Activated T-helper 1 cell treated with Interleukin-2 at 50 U/mL for 16 hours (primary cell): ENCODE results near the gene RNF187.

ENCODE experiments used
- DNase-seq: peaks from one replicate; pipeline ENCODE4 v3.0.0-alpha.2; 2020; ENCODE audit warnings: low read depth

RNF187 gene

DNA sequence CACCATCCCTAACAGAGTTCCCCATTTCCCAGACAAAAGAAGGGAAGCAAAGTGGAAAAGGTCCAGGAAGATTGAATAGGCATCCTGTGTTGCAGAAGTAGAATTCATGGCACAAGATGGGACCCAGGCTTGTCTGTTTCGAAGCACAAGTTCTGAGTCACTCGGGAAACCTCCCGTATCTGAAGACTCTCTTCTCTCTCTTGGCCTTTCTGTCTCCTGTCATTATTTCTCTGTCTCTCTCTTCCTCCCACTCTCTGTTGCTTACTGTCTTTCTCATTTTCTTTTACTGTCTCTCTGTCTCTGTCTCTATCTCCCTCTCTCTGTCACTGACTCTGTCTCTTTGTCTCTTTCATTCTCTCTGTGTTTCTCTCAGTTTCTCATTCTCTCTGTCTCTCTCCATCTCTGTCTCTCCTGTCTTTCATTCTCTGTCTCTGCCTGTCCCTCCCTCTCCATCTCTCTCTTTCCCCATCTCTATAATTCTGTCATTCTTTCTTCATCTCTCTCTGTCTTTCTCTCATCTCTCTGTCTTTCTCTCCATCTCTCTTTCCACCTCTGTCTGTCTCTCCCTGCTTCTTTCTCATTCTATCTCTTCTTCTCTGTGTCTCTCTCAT, 23.7 kb downstream of the RNF187 start:
- DNase-seq, result no peak

DNA sequence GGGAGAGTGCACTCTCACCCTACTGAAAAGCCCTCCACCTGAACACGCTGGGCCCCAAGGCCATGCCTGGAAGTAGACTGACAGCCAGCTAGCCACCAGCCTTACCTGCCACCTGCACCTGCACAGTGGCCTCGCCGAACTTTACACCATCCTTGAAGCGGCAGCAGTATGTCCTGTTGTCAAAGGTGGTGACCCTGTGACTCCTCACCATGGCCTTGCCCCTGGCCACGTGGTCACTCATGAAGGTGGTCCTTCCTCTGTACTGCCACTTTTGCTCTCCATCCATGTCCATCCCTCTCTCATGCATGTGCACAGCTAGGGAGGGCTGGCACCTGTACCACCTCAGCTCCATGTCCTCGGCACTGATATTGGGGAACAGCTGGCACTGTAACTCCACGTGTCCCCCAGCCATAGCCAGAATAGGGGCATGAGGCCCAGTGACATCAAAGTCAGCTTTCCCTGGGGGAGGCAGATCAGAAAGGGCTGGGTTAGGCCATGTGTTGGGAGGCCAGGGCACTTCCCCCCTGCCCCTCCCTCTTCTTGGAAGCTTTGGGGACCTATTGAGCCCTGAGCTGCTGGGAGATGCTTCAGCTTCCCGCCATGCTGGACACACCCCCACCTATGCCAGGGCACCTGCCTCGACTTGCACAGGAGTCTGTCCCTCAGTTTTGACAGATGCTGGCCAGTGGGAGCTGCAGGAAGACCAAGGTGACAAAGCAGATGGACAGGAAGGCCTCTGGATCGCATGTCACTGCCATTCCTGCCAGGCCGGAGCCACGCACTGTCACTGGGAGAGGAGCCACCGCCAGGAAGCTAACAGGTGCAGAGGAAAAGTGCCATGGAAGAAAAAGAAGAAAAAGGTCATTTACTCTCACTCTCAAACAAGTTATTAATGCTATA, 24.6 kb downstream of the RNF187 start:
- DNase-seq, result no peak

DNA sequence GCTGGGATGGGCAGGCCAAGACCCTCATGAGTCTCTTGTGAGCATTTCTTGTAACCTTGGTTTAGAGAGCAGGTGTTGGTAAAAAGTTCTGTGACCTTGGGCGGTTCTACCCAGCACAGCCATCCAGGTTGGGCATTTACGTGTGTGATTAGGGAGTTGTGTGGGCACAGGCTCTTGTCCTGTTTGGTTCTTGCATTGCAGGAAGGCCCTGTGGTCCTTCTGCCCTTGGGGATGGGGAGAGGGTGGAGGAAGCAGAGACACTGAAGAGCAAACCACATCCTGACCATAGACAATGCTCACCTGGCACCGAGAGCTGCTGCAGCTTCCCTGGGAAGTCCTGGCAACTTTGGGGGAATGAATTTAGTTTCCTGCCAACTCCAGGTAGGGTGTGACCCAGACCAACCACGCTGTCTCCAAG, 25.6 kb downstream of the RNF187 start:
- DNase-seq, result no peak

DNA sequence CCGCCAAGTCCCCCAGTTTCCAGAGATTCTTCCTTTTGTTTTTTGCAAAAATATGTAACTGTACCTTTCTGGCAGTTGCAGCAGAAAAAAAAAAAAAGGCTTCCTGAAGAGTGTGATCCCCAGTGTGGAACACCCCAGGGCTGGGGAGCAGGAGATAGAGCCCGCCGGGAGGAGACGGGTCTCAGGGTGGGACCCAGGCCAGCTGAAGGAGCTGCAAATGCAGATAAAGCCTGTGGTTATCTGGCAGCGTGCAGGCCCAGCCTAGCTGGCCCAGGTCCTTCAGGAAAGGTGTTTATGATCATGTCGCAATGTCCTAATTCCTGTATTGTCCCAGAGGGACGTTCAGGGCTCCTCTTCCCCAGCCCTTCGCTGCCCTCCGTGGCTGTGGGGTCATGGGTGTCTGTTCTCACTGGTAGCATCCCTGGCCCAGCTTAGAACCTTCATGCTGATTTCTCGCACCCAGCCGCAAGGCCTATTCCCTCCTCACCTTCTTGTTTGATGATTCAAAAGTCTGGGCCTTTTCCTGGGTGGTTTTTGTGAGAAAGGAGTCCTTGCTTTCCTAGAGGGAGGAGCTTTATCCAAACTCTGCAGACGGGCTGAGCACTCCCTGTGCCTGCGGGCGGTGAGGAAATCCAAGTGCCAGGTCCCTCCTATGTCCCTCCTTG, 26.2 kb downstream of the RNF187 start:
- DNase-seq, result no peak

DNA sequence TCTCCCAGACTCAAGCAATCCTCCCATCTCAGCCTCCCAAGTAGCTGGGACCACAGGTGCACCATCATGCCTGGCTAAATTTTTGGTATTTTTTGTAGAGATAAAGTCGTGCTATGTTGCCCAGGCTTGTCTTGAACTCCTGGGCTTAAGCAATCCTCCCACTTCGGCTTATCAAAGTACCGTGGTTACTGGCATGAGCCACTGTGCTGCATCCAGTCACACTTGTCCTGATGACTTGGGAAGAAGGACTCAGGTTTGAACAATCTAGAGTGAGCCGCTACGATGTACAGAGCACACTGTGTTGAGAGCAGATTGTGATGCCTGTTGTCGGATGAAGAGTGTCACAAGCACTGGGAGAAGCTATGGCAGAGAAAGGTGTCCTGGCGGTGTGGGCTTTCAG, 27.2 kb downstream of the RNF187 start:
- no peak for DNase-seq

DNA sequence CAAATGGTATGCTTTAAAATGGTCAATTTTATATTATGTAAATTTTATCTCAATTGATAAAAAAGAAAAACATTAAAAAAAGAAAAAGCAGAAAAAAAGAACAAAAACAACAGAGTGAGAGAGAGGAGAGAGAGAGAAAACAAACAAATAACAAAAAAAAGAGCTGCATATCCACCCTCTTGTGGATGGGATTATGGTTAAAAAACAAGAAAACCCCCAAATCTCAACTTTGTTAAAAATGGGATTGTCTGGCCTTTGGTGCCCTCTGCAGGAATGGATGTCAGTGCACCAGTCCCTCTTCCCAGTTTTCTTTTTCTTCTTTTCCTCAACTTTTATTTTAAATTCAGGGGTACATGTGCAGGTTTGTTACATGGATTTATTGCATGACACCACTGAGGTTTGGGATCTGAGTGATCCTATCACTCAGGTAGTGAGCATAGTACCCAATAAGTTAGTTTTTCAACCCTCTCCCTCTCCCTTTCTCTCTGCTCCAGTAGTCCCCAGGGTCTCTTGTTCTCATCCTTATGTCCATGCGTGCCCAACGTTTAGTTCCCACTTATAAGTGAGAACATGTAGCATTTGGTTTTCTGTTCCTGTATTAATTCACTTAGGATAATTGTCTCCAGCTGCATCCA, 28.1 kb downstream of the RNF187 start:
- no peak for DNase-seq

DNA sequence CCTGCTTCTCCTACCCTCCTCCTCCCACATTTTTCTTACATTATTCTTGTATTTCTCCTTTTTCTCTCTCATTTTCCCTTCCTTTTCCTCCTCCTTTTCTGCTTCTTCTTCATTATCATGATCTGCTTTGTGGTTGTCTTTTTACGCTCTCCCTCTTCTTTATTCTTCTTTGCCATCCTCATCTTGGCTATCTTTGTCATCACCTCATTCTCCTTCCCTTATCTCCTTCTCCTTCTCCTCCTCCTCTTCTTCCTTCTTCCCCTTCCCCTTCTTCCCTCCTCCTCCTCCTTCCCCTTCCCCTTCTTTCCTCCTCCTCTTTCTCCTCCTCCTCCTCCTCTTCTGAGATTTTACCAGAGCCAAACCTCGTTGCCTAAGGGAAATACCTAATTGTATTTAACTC, 30.5 kb downstream of the RNF187 start:
- no peak for DNase-seq

DNA sequence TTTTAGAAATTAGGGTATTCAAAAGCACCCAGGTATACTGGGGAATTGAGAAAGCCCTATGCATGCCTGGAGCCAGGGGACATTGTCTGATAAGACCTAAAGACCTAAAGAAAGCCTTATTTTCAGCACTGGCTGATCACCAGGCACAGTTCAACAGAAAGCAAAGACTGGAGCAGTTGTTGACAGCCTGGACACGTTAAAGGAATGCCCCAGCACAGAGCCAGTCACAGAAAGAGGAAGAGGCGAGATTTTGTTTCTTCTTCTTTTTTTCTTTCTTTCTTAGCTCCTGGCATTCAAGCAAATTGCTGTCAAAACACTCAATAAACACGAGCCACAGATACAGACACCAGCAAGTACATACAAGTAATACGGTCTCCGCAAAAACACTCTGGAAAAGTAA, 40.4 kb downstream of the RNF187 start:
- DNase-seq, result no peak

DNA sequence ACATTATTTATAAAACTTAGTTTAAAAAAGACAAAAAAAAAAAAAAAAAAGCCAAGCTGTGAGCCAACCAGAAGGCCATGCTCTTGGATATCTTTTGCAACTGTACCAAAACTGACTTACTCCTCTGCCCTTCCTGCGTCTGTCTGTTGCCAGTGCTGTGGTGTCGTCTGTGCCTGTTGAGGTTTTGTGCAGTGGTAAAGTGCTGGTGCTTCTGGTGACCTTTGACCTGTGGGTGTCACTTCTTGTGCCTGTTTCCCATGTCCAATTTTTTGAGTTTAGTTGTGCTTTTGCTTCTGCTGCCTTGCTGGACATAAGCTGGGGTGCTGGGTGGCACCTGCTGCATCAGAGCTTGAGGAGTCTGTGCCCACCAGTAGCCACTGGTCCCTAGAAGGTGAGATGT, 41.4 kb downstream of the RNF187 start:
- DNase-seq, result no peak

DNA sequence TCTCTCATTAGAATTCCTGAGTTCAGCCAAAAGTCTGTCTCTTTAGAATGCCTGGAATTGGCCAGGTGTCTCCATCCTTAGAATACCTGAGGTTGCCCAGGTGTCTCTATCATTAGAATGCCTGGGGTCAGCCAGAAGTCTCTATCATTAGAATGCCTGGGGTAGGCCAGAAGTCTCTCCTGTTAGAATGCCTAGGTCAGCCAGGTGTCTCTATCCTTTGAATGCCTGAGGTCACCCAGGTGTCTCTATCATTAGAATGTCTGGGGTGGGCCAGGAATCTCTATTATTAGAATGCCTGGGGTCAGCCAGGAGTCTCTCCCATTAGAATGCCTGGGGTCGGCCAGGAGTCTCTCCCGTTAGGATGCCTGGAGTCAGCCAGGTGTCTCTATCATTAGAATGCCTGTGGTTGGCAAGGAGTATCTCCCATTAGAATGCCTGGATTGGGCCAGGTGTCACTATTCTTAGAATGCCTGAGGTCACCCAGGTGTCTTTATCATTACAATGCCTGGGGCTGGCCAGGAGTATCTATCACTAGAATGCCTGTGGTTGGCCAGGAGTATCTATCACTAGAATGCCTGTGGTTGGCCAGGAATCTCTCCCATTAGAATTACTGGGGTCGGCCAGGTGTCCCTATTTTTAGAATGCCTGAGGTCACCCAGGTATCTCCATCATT, 43.0 kb downstream of the RNF187 start:
- no peak for DNase-seq

DNA sequence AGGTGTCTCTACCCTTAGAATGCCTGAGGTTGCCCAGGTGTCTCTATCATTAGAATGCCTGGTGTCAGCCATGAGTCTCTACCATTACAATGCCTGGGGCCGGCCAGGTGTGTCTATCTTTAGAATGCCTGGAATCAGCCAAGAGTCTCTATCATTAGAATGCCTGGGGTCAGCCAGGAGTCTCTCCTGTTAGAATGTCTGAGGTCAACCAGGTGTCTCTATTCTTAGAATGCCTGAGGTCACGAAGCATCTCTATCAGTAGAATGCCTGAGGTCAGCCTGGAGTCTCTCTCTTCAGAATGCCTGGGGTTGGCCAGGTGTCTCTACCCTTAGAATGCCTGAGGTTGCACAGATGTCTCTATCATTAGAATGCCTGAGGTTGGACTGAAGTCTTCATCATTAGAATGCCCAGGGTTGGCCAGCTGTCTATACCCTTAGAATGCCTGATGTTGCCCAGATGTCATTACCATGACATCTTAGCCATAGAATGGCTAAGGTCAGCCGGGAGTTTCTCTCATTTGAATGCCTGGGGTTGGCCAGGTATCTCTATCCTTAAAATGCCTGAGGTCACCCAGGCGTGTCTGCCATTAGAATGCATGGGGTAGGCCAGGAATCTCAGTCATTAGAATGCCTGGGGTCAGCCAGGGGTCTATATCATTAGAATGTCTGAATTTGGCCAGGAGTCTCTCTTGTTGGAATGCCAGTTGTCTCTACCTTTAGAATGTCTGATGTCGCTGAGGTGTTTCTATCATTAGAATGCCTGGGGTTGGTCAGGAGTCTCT, 44.0 kb downstream of the RNF187 start:
- no peak for DNase-seq

DNA sequence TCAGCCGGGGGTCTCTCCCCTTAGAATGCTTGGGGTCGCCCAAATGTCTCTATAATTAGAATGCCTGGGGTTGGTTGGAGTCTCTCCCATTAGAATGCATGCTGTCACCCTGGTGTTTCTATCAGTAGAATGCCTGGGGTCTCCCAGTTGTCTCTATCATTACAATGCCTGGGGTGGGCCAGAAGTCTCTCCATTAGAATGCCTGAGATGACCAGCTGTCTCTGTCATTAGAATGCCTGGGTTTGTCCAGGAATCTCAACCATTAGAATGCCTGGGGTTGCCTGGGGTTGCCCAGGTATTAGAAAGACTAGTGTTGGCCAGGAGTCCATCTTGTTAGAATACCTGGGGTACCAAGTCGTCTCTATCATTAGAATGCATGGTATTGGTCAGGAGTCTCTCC, 51.6 kb downstream of the RNF187 start:
- DNase-seq, result no peak

DNA sequence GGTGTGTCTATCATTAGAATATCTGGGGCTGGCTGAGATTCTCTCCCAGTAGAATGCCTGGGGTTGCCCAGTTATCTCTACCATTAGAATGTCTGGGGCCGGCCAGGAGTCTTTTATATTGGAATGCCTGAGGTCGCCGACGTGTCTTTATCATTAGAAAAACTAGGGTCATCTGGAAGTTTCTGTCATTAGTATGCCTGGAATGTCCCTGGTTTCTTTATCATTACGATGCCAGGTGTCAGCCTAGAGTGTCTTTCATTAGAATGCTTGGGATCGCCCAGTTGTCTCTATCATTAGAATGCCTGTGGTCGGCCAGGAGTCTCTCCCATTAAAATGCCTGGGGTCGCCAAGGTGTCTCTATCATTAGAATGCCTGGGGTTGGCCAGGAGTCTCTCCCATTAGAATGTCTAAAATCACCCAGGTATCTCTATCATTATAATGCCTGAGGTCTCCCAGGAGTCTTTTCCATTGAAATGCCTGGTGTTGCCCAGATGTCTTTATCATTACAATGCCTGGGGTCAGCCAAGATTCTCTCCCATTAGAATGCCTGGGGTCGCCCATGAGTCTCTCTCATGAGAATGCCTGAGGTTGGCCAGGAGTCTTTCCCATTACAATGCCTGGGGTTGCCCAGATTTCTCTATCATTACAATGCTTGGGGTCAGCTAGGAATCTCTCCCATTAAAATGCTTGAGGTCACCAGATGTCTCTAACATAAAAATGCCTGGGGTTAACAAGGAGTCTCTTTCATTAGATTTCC, 53.2 kb downstream of the RNF187 start:
- DNase-seq, result no peak

DNA sequence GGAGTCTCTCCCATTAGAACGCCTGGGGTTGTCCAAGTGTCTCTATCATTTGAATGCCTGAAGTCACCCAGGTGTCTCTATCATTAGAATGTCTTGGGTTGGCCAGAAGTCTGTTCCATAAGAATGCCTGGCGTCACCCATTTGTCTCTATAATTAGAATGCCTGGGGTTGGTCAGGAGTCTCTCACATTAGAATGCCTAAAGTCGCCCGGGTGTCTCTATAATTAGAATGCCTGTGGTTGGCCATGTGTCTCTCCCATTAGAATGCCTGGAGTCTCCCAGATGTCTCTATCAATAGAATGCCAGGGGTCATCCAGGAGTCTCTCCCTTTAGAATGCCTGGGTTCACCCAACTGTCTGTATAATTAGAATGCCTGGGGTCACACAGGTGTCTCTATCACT, 54.5 kb downstream of the RNF187 start:
- DNase-seq, result no peak

DNA sequence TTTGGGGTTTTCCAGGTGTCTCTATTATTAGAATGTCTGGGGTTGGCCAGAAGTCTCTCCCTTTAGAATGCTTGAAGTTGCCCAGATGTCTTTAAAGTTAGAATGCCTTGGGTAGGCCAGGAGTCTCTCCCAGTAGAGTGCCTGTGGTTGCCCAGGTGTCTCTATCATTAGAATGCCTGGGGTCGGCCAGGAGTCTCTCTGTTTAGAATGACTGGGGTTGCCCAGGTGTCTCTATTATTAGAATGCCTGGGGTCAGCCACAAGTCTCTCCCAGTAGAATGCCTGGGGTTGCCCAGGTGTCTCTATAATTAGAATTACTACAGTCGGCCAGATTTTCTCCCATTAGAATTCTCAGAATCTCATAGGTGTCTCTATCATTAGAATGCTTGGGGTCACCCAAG, 55.2 kb downstream of the RNF187 start:
- no peak for DNase-seq

DNA sequence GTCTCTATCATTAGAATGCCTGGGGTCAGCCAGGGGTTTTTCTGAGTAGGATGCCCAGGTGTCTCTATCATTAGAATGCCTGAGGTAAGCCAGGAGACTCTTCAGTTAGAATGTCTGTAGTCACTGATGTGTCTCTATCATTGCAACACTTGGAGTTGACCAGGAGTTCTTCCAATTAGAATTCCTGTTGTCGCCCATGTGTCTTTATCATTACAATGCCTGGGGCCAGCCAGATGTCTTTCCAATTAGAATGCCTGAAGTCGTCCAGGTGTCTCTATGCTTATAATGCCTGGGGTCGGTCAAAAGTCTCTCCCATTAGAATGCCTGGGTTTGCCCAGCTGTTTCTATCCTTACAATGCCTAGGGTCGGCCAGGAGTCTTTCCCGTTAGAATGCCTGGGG, 55.8 kb downstream of the RNF187 start:
- no peak for DNase-seq

DNA sequence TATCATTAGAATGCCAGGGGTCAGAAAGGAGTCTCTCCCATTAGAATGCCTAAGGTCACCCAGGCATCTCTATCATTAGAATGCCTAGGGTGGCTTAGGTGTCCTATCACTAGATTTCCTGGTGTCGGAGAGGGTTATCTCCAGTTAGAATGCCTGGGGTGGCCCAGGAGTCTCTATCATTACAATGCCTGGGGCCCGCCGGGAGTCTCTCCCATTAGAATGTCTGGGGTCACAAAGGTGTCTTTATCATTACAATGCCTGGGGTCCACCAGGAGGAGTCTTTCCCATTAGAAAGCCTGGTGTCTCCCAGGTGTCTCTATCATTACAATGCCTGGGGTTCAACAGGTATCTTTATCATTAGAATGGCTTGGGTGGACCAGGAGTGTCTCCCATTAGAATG, 56.2 kb downstream of the RNF187 start:
- DNase-seq, result no peak

DNA sequence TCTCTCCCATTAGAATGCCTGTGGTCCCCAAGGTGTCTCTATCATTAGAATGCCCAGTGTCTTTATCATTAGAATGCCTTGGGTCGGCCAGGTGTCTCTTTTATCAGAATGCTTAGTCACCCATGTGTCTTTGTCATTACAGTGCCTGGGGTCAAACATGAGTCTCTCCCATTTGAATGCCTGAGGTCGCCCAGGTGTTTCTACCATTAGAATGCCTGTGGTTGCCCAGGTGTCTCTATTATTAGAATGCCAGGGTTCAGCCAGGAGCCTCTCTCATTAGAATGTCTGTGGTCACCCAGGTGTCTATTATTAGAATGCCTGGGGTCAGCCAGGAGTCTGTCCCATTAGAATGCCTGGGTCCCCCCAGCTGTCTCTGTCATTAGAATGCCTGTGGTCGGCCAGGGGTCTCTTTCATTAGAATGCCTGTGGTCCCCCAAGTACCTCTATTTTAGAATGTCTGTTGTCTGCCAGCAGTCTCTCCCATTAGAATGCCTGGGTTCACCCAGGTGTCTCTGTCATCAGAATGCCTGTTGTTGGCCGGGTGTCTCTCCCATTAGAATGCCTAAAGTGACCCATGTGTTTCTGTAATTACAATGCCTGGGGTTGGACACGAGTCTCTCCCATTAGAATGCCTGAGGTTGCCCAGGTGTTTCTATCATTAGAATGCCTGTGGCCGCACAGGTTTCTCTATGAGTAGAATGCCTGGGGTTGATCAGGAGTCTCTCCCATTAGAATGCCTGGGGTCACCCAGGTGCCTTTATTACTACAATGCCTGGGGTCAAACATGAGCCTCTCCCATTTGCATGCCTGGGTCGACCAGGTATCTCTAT, 57.1 kb downstream of the RNF187 start:
- DNase-seq, result no peak

DNA sequence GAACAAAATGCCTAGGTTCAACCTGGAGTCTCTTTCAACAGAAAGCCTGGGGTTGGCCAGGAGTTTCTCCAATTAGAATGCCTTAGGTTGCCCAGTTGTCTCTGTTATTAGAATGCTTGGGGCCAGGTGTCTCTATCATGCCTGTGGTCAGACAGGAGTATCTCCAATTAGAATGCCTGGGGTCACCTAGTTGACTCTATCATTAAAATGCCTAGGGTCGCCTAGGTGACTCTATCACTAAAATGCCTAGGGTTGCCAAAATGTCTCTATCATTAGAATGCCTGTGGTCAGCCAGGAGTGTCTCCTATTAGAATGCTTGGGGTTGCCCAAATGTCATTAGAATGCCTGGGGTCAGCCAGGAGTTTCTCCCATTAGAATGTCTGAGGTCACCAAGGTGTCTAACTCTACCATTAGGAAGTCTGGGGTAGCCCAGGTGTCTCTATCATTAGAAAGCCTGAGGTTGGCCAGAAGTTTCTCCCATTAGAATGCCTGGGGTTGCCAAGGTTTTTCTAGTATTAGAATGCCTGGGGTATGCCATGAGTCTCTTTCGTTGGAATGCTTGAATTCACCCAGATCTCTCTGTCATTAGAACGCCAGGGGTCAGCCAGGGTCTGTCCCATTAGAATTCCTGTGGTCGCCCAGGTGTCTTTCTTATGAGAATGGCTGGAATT, 57.9 kb downstream of the RNF187 start:
- DNase-seq, result no peak
